Brain microvascular endothelial cell (primary cell): ENCODE results near the gene ARPP19.

Experiments used
- DNase-seq: peaks from one replicate; pipeline ENCODE4 v3.0.0-alpha.2; 2020
- H3K27ac ChIP-seq: fragments of 250-450 bp; sonication (Bioruptor Pico); 2 replicates; pipeline ENCODE4 v1.5.1; 2020; ENCODE audit warnings: mild to moderate bottlenecking, moderate library complexity
- H3K27me3 ChIP-seq: fragments of 250-450 bp; sonication (Bioruptor Pico); replicated peaks from 2 replicates; pipeline ENCODE4 v1.5.1; 2020; ENCODE audit warnings: mild to moderate bottlenecking
- H3K36me3 ChIP-seq: fragments of 250-450 bp; sonication (Bioruptor Pico); replicated peaks from 2 replicates; pipeline ENCODE4 v1.5.1; 2020; ENCODE audit warnings: mild to moderate bottlenecking
- H3K4me3 ChIP-seq: 2 replicates; pipeline ENCODE4 v1.5.1; 2011; ENCODE audit warnings: low read depth, mild to moderate bottlenecking, control low read depth, low read length, moderate library complexity
- CTCF ChIP-seq: IDR thresholded peaks from 2 replicates; pipeline ENCODE4 v1.5.1; 2011; ENCODE audit warnings: low read depth, mild to moderate bottlenecking, moderate library complexity, low read length, control low read depth, inconsistent platforms; ENCODE audit errors: missing control alignments
- in situ Hi-C: cut with HindIII; loops from 2 replicates; pipeline ENCODE4 v1.10.0; 2017; ENCODE audit warnings: low sequenced_read_pairs, low pct_ligation_motif_present

The ARPP19 gene

GRCh38 chr15:52568601-52569585 lies at the start of gene ARPP19:
Gene ARPP19 (minus strand): TSS chr15:52569030. CDS start chr15:52568892, 138 bp downstream.
- Histone ChIP-seq H3K27me3 (no peaks in the 10 kb centered on the region), H3K27ac (peak within 1 kb of the TSS; percentile 84), H3K4me3 (peak within 1 kb of the TSS; percentile 90), H3K36me3 (no peaks in the 10 kb centered on the region)
- in situ Hi-C loops: no loop called here
- TF ChIP-seq CTCF: peak; percentile 6
- peak; percentile 84 for DNase-seq

GRCh38 chr15:52617026-52617425 lies 48.2 kb upstream of the ARPP19 start:
- H3K27me3 ChIP-seq: no peaks in the 10 kb centered on the region
- TF ChIP-seq CTCF: no peak
- no peak overlapping the region for H3K27ac ChIP-seq
- no peak overlapping the region for H3K4me3 ChIP-seq
- in situ Hi-C loops: no loop called here
- H3K36me3 ChIP-seq: no peaks in the 10 kb centered on the region
- no peak for DNase-seq

GRCh38 chr15:52615302-52615701 lies 46.5 kb upstream of the ARPP19 start:
- Histone ChIP-seq H3K36me3 (no peaks in the 10 kb centered on the region), H3K27ac (no peak overlapping the region), H3K4me3 (no peak overlapping the region), H3K27me3 (no peaks in the 10 kb centered on the region)
- in situ Hi-C loops: no loop called here
- no peak for TF ChIP-seq CTCF
- DNase-seq: no peak

GRCh38 chr15:52609593-52609992 lies 40.8 kb upstream of the ARPP19 start:
- Histone ChIP-seq H3K36me3 (peaks cover 12% of the 10 kb centered on the region), H3K27me3 (no peaks in the 10 kb centered on the region)
- TF ChIP-seq CTCF: no peak

GRCh38 chr15:52584414-52584813 lies 15.6 kb upstream of the ARPP19 start:
- Histone ChIP-seq H3K4me3 (no peak overlapping the region), H3K27ac (no peak overlapping the region), H3K27me3 (no peaks in the 10 kb centered on the region), H3K36me3 (peaks cover 4% of the 10 kb centered on the region)
- no peak for TF ChIP-seq CTCF
- DNase-seq: no peak
- in situ Hi-C loops: no loop called here

More at GRCh38 chr15:52609593-52609992, 40.8 kb upstream of the ARPP19 start:
- in situ Hi-C loops: no loop called here
- Histone ChIP-seq H3K4me3 (no peak overlapping the region), H3K27ac (no peak overlapping the region)
- no peak for DNase-seq
